ENCODE results near the gene NANOG.
"Not testable (repeated sequence)": the region's sequence is repeated elsewhere in the genome, so short reads cannot be mapped to it uniquely, and the experiment has no call there.

NANOG gene

GRCh38 chr12:7801460-7801859, 12.3 kb downstream of the NANOG start:
- DNase-seq (ENCODE audit: low read depth), result no peak

- not testable (repeated sequence) for DNase-seq (ENCODE audit: low read depth)
Measured at GRCh38 chr12:7806319-7806718, 17.1 kb downstream of the NANOG start.

DNA sequence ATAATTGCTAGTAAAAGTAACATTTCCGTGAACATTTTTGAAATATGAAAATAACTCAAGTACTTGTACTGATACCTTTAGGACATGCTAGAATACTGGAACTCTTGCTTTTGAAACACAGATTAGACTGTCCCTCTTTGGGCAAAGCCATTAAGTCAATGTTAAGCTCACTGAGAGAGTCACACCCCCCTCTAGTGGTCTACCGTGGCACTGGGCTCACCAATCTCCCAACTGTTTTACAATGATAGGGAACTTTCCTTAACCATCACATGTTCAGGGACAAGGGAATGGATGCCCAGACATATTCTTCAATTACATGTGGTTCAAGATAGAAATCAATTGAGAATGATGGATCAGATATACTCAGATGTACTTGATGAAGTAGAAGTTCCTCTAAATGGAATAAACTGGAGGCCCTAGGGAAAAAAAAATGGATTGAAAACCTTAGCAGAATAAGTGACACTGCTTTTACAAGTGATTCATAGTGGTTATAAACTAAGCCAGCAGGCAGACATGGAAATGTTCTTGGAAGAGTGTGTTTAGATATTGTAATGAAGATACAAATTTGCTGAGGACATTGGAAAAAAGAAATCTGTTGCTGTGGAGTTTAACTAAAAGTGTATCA, 17.8 kb downstream of the NANOG start:
- DNase-seq (ENCODE audit: low read depth), result peak; percentile 65

GRCh38 chr12:7825754-7826153, 36.6 kb downstream of the NANOG start:
- DNase-seq (ENCODE audit: low read depth), result not testable (repeated sequence)

DNA sequence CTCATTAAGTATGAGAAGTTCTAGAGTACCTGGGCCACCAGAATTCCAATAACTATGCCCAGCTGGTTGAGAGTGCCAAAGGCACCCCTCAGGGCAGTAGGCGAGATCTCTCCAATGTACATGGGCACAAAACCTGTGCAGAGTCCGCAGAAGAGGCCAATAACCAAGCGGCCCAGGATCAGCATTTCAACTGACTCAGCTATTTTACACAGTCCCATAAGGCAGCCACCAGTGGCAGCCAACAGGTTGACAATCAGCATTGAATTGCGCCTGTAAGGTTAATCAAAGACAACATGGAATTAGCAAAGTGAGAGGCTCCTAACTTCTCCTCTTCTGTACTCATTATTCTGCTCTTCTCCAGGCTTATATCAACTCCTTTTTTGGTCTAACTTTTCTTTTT, 40.5 kb downstream of the NANOG start:
- not testable (repeated sequence) for DNase-seq (ENCODE audit: low read depth)

GRCh38 chr12:7832059-7832696, 43.0 kb downstream of the NANOG start:
- peak; percentile 26 for DNase-seq (ENCODE audit: low read depth)

DNA sequence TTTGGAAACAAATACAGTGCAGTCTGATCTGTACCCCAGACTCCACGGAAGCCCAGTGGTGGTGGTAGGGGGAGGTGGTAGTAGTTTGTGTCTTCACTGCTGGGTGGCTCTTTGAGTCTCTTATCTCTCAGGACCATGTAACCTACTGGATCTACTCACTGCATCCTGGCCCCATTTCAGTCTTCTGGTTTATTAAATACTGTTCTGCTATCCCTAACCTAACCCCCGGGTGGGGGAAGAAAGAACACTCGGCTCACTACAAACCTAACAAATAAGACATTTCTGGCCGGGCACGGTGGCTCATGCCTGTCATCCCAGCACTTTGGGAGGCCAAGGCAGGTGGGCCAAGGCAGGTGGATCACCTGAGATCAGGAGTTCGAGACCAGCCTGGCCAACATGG, 44.0 kb downstream of the NANOG start:
- not testable (repeated sequence) for DNase-seq (ENCODE audit: low read depth)

GRCh38 chr12:7833831-7834230, 44.6 kb downstream of the NANOG start:
- no peak for DNase-seq (ENCODE audit: low read depth)

DNA sequence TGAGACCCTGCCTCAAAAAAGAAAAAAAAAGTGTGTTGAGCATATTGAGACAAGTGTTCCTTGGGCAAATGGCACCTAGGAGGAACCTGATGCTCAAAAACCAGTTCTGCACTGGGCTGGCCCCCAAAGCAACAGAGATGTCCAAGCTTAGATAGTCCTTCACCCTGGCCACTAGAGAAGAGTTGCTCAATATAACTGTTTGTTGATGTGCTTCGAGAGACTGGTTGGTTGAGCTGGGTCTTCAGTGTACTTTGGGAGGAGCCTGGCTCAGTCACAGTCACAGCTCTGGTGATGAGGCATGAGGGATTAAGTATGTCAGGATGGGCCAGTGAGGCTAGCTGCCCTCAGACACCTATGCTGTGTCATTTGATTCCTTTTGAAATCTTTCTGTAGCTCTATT, 45.5 kb downstream of the NANOG start:
- no peak for DNase-seq (ENCODE audit: low read depth)

GRCh38 chr12:7835116-7835515, 45.9 kb downstream of the NANOG start:
- no peak for DNase-seq (ENCODE audit: low read depth)

DNA sequence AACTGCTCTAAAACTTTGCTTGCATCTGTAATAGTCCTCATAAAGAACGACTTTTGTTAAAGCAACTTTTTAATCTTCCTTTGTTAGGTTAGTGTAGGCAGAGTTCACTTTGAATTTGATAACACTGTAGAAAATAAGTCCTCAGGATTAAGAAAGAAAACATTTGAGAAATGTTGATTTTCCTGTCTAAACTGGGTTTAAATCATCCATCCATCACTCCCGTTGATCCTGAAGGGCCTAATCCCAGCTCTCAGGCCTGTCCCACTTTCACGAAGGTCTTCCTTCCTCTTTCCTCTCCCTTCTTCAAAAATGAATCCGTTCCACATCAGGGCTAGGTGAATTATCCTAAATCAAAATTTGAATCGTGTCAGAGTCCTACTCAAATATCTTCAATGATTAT, 46.6 kb downstream of the NANOG start:
- DNase-seq (ENCODE audit: low read depth), result no peak

- DNase-seq (ENCODE audit: low read depth), result no peak
Measured at GRCh38 chr12:7837366-7837765, 48.2 kb downstream of the NANOG start.

DNA sequence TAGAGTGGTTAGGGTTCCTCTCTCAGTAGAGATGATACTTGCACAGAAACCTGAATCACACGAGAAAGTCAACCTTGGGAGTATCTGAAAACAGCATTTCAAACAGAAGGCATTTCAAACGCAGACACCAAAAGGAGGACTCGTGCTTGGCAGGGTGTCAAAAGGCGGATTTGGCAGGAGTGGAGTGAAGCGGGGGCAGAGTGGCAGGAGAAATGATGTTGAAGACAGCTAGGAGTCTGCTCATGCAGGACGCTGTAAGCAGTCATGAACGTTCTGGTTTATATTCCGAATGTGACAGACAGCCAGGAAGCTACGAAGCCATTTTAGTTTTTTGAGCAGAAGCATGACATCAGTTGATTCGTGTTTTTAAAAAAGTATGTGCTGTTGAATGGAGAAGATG, 50.0 kb downstream of the NANOG start:
- not testable (repeated sequence) for DNase-seq (ENCODE audit: low read depth)

- DNase-seq (ENCODE audit: low read depth), result not testable (repeated sequence)
Measured at GRCh38 chr12:7839848-7840247, 50.6 kb downstream of the NANOG start.

DNA sequence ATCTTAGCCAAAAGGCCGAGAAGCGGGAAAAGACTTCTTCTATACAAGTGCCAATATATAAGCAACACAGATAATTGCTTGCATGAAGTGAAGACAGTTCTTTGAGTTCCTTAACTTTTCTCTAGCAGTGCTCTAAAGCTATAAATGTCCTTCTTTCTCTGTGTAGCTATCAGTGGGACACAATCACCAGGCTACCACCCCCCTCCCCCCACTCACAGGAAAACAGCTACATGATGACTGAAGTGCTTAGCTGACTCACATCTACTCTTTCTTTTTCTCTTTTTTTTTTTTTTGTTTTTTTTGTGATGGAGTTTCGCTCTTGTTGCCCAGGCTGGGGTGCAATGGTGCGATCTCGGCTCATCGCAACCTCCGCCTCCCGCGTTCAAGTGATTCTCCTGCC, 53.2 kb downstream of the NANOG start:
- DNase-seq (ENCODE audit: low read depth), result not testable (repeated sequence)

GRCh38 chr12:7843149-7843548, 53.9 kb downstream of the NANOG start:
- DNase-seq (ENCODE audit: low read depth), result not testable (repeated sequence)

DNA sequence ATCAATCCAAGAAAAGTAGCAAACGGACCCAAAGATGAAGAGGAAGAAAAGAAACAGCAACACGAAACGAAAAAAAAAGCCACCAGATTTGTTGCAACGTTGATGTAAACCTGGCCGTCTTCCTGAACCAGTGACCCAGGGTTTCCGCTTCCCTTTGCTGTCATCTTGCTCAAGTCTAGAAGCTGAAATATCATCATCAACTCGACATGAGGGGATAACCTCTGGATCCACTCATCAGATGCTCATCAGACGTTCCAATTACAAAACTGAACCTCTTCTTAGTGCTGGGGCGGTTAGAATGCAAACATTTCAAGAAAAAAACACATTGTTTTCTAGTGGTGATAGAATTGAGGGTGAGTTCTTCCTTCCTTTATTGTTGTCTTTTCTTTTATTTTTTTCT, 54.4 kb downstream of the NANOG start:
- not testable (repeated sequence) for DNase-seq (ENCODE audit: low read depth)

DNA sequence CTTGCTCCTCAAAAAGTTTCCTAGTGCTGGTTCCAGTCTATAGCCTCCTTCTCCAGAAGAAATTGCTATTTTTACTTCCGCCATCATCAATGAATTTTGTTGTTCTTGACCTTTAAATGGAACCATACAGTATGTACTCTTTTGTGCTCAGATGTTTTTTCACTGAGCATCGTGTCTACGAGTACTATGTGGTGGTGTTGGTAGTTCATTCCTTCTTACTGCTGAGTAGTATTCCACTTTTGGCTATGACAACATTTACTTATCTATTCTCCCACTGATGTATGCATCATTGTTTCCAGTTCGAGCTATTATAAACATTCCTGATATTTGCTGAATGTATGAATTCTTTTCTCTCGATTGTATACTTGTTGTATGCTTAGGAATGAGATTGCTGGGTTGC, 54.9 kb downstream of the NANOG start:
- DNase-seq (ENCODE audit: low read depth), result no peak

DNA sequence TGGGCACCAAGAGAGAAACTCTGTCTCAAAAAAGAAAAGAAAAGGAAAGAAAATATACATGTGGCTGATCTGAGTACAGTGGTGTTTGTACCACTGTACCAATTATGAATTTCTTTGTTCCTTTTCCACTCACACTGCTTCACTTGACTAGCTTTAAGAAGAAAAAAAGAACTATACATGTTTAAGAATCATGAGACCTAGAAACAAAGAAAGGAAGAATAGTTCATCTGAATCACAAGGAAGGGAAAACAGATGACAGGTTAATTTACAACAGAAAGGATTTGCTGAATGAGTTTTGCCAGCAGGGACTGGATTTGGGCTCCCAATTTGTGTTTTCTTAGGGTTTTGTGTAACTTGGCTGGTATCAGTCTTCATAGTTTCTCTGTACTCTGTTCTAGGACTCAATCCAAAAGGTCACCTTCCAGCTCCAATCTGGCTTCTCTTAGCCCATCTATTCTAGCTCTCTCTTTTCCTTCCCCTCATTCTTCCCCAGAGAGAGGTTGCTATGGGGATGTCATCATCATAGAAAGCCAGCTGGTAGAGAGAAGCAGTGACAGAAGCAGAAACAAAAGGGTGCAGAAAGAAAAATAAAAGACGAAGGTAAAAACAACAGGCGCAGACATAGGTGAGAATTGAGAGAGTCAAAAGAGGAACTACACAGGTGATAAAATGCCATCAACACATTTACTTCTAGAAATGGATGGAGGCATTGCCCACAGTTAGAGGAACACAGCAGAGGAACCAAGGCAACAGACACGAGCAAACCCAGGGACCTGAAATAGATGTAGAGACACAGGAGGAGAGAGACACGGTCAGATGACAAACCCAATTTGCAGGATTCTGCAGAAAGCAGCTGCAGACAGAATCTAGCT, 58.3 kb downstream of the NANOG start:
- not testable (repeated sequence) for DNase-seq (ENCODE audit: low read depth)

DNA sequence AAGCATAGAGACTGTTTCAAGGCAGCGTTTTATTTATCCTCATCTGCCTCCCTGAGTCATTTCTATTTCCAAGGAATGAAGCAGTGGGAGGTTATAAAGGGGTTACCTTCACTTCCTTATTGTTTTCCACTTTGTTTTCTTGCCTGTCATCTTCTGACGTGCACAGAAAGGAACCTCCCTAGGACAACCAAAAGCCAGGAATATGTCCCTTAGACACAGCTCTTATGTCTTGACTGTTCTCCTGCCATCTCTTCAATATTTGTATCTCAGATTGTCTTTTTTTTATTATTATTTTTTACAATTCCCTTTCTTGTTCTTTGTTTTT, 58.9 kb downstream of the NANOG start:
- DNase-seq (ENCODE audit: low read depth), result not testable (repeated sequence)

Measured in HS-5 (cell line).